ENCODE measurements around the gene VDR. TPM values are rescaled to one million over a fixed set of nuclear protein-coding genes. Genes with fewer than 3 reads are reported as not detected.
"Not testable (repeated sequence)": the region's sequence is repeated elsewhere in the genome, so short reads cannot be mapped to it uniquely, and the experiment has no call there.

VDR gene
- total RNA-seq, 1 donor from 2014 or later = 0.52 TPM

DNA sequence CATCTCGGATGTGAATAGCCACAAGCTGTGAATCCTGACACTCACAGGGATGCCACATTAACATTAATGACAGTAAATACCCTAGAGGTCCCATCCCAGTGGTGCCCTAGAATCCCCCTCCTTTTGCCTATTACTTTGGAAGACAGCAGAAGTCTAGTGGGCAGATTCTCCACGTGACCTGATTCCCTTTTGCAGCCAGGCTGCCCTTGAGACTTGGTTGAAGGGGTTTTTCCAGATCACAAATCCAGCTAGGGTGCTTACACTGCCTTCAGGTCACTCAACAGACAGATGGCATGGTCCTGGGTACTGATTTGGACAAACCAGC, 93.8 kb downstream of the VDR start:
- Histone ChIP-seq H3K9me3 (ENCODE audit: control insufficient read depth in 3 of 3, low read length in 3 of 3) (no peaks in the 10 kb centered on the region), H3K27ac (ENCODE audit: low read depth, low read length) (peak overlapping the region; percentile 92), H3K4me3 (ENCODE audit: low read length in 3 of 3) (peak overlapping the region in 2 of 3 donors; percentile 1 to 22), H3K9ac (ENCODE audit: low read depth in 1 of 3, low read length in 3 of 3) (peak overlapping the region in 2 of 3 donors; percentile 18 to 54), H3K4me1 (ENCODE audit: control insufficient read depth in 3 of 3, insufficient read depth in 3 of 3, low read length in 3 of 3) (peaks cover 85 to 90% (median 87%) of the 10 kb centered on the region in 3 donors), H3K27me3 (ENCODE audit: control insufficient read depth in 3 of 3, insufficient read depth in 3 of 3, low read length in 3 of 3) (no peaks in the 10 kb centered on the region), H3K36me3 (ENCODE audit: control insufficient read depth in 3 of 3, insufficient read depth in 3 of 3, low read length in 3 of 3) (peaks cover 0 to 4% (median 2%) of the 10 kb centered on the region in 3 donors)

- peaks cover 88 to 94% (median 93%) of the 10 kb centered on the region in 3 donors for H3K4me1 ChIP-seq (ENCODE audit: control insufficient read depth in 3 of 3, insufficient read depth in 3 of 3, low read length in 3 of 3)
- H3K27me3 ChIP-seq (ENCODE audit: control insufficient read depth in 3 of 3, insufficient read depth in 3 of 3, low read length in 3 of 3); H3K27ac ChIP-seq (ENCODE audit: low read depth, low read length); H3K9me3 ChIP-seq (ENCODE audit: control insufficient read depth in 3 of 3, low read length in 3 of 3); H3K36me3 ChIP-seq (ENCODE audit: control insufficient read depth in 3 of 3, insufficient read depth in 3 of 3, low read length in 3 of 3); H3K4me3 ChIP-seq (ENCODE audit: low read length in 3 of 3): not testable (repeated sequence)
- H3K9ac ChIP-seq (ENCODE audit: low read depth in 1 of 3, low read length in 3 of 3) = peak overlapping the region in 1 of 3 donors; percentile 54
Observed at GRCh38 chr12:47809518-47809917, 95.3 kb downstream of the VDR start.

GRCh38 chr12:47808574-47809365, 96.0 kb downstream of the VDR start:
- H3K4me3 ChIP-seq (ENCODE audit: low read length in 3 of 3) = peak overlapping the region in 1 of 3 donors; percentile 49
- peak overlapping the region; percentile 88 for H3K27ac ChIP-seq (ENCODE audit: low read depth, low read length)
- H3K9ac ChIP-seq (ENCODE audit: low read depth in 1 of 3, low read length in 3 of 3) = peak overlapping the region; percentile 8 to 76 (median 68)
- no peaks in the 10 kb centered on the region for H3K9me3 ChIP-seq (ENCODE audit: control insufficient read depth in 3 of 3, low read length in 3 of 3)
- H3K4me1 ChIP-seq (ENCODE audit: control insufficient read depth in 3 of 3, insufficient read depth in 3 of 3, low read length in 3 of 3) = peaks cover 88 to 94% (median 93%) of the 10 kb centered on the region in 3 donors
- H3K36me3 ChIP-seq (ENCODE audit: control insufficient read depth in 3 of 3, insufficient read depth in 3 of 3, low read length in 3 of 3) = peaks cover 0 to 4% (median 0%) of the 10 kb centered on the region in 3 donors
- no peaks in the 10 kb centered on the region for H3K27me3 ChIP-seq (ENCODE audit: control insufficient read depth in 3 of 3, insufficient read depth in 3 of 3, low read length in 3 of 3)

GRCh38 chr12:47808050-47808449, 96.7 kb downstream of the VDR start:
- Histone ChIP-seq H3K9me3 (ENCODE audit: control insufficient read depth in 3 of 3, low read length in 3 of 3) (no peaks in the 10 kb centered on the region), H3K4me3 (ENCODE audit: low read length in 3 of 3) (peak overlapping the region; percentile 43 to 49 (median 45)), H3K9ac (ENCODE audit: low read depth in 1 of 3, low read length in 3 of 3) (peak overlapping the region; percentile 8 to 76 (median 68)), H3K36me3 (ENCODE audit: control insufficient read depth in 3 of 3, insufficient read depth in 3 of 3, low read length in 3 of 3) (peaks cover 0 to 9% (median 4%) of the 10 kb centered on the region in 3 donors), H3K4me1 (ENCODE audit: control insufficient read depth in 3 of 3, insufficient read depth in 3 of 3, low read length in 3 of 3) (peaks cover 88 to 94% (median 93%) of the 10 kb centered on the region in 3 donors), H3K27ac (ENCODE audit: low read depth, low read length) (peak overlapping the region; percentile 88), H3K27me3 (ENCODE audit: control insufficient read depth in 3 of 3, insufficient read depth in 3 of 3, low read length in 3 of 3) (no peaks in the 10 kb centered on the region)

- Histone ChIP-seq H3K27me3 (ENCODE audit: control insufficient read depth in 3 of 3, insufficient read depth in 3 of 3, low read length in 3 of 3) (no peaks in the 10 kb centered on the region), H3K4me1 (ENCODE audit: control insufficient read depth in 3 of 3, insufficient read depth in 3 of 3, low read length in 3 of 3) (peaks cover 90 to 96% (median 94%) of the 10 kb centered on the region in 3 donors), H3K9ac (ENCODE audit: low read depth in 1 of 3, low read length in 3 of 3) (peak overlapping the region; percentile 8 to 76 (median 68)), H3K36me3 (ENCODE audit: control insufficient read depth in 3 of 3, insufficient read depth in 3 of 3, low read length in 3 of 3) (peaks cover 0 to 9% (median 4%) of the 10 kb centered on the region in 3 donors), H3K27ac (ENCODE audit: low read depth, low read length) (peak overlapping the region; percentile 88), H3K4me3 (ENCODE audit: low read length in 3 of 3) (peak overlapping the region in 2 of 3 donors; percentile 29 to 43), H3K9me3 (ENCODE audit: control insufficient read depth in 3 of 3, low read length in 3 of 3) (no peaks in the 10 kb centered on the region)
Observed at GRCh38 chr12:47807338-47807737, 97.5 kb downstream of the VDR start.

DNA sequence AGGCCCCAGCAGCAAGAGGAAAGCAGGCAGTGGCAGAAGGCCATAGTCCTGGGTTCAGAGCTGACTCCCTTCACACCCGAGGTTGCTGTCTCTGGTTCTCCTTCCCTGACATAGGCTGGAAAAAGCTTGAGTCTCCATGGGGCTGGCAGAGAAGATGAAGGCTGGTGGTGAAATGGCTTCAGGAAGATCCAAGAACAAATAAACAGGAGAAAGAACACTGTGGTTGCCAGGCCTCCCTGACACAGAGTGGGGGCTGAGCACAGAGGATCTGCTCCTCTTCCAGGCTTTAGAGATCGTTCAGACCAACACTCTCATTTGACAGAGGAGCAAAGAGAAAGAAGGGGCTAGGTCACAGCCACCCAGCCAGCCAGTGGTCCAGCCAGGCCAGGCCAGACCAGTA, 99.4 kb downstream of the VDR start:
- H3K36me3 ChIP-seq (ENCODE audit: control insufficient read depth in 3 of 3, insufficient read depth in 3 of 3, low read length in 3 of 3) = peaks cover 0 to 9% (median 4%) of the 10 kb centered on the region in 3 donors
- peaks cover 90 to 96% (median 94%) of the 10 kb centered on the region in 3 donors for H3K4me1 ChIP-seq (ENCODE audit: control insufficient read depth in 3 of 3, insufficient read depth in 3 of 3, low read length in 3 of 3)
- peak overlapping the region; percentile 46 for H3K27ac ChIP-seq (ENCODE audit: low read depth, low read length)
- H3K4me3 ChIP-seq (ENCODE audit: low read length in 3 of 3) = no peak overlapping the region
- no peaks in the 10 kb centered on the region for H3K9me3 ChIP-seq (ENCODE audit: control insufficient read depth in 3 of 3, low read length in 3 of 3)
- no peaks in the 10 kb centered on the region for H3K27me3 ChIP-seq (ENCODE audit: control insufficient read depth in 3 of 3, insufficient read depth in 3 of 3, low read length in 3 of 3)
- H3K9ac ChIP-seq (ENCODE audit: low read depth in 1 of 3, low read length in 3 of 3) = no peak overlapping the region

- H3K36me3 ChIP-seq (ENCODE audit: control insufficient read depth in 3 of 3, insufficient read depth in 3 of 3, low read length in 3 of 3) = peaks cover 0 to 9% (median 4%) of the 10 kb centered on the region in 3 donors
- no peak overlapping the region for H3K27ac ChIP-seq (ENCODE audit: low read depth, low read length)
- peaks cover 95 to 100% (median 99%) of the 10 kb centered on the region in 3 donors for H3K4me1 ChIP-seq (ENCODE audit: control insufficient read depth in 3 of 3, insufficient read depth in 3 of 3, low read length in 3 of 3)
- peak overlapping the region in 1 of 3 donors; percentile 62 for H3K9ac ChIP-seq (ENCODE audit: low read depth in 1 of 3, low read length in 3 of 3)
- H3K27me3 ChIP-seq (ENCODE audit: control insufficient read depth in 3 of 3, insufficient read depth in 3 of 3, low read length in 3 of 3) = no peaks in the 10 kb centered on the region
- H3K9me3 ChIP-seq (ENCODE audit: control insufficient read depth in 3 of 3, low read length in 3 of 3) = no peaks in the 10 kb centered on the region
- no peak overlapping the region for H3K4me3 ChIP-seq (ENCODE audit: low read length in 3 of 3)
Observed at GRCh38 chr12:47804171-47804570, 100.6 kb downstream of the VDR start.

GRCh38 chr12:47803191-47803875, 101.5 kb downstream of the VDR start:
- Histone ChIP-seq H3K4me1 (ENCODE audit: control insufficient read depth in 3 of 3, insufficient read depth in 3 of 3, low read length in 3 of 3) (peaks cover 94 to 100% (median 99%) of the 10 kb centered on the region in 3 donors), H3K36me3 (ENCODE audit: control insufficient read depth in 3 of 3, insufficient read depth in 3 of 3, low read length in 3 of 3) (peaks cover 0 to 13% (median 9%) of the 10 kb centered on the region in 3 donors), H3K4me3 (ENCODE audit: low read length in 3 of 3) (peak overlapping the region in 1 of 3 donors; percentile 9), H3K9ac (ENCODE audit: low read depth in 1 of 3, low read length in 3 of 3) (peak overlapping the region in 2 of 3 donors; percentile 11 to 62), H3K27me3 (ENCODE audit: control insufficient read depth in 3 of 3, insufficient read depth in 3 of 3, low read length in 3 of 3) (no peaks in the 10 kb centered on the region), H3K27ac (ENCODE audit: low read depth, low read length) (peak overlapping the region; percentile 59), H3K9me3 (ENCODE audit: control insufficient read depth in 3 of 3, low read length in 3 of 3) (no peaks in the 10 kb centered on the region)

GRCh38 chr12:47802312-47802711, 102.5 kb downstream of the VDR start:
- Histone ChIP-seq H3K36me3 (ENCODE audit: control insufficient read depth in 3 of 3, insufficient read depth in 3 of 3, low read length in 3 of 3) (peaks cover 3 to 21% (median 16%) of the 10 kb centered on the region in 3 donors), H3K9ac (ENCODE audit: low read depth in 1 of 3, low read length in 3 of 3) (peak overlapping the region in 2 of 3 donors; percentile 51 to 60), H3K4me1 (ENCODE audit: control insufficient read depth in 3 of 3, insufficient read depth in 3 of 3, low read length in 3 of 3) (peaks cover 84 to 99% (median 93%) of the 10 kb centered on the region in 3 donors), H3K27ac (ENCODE audit: low read depth, low read length) (peak overlapping the region; percentile 59), H3K9me3 (ENCODE audit: control insufficient read depth in 3 of 3, low read length in 3 of 3) (no peaks in the 10 kb centered on the region), H3K4me3 (ENCODE audit: low read length in 3 of 3) (no peak overlapping the region), H3K27me3 (ENCODE audit: control insufficient read depth in 3 of 3, insufficient read depth in 3 of 3, low read length in 3 of 3) (no peaks in the 10 kb centered on the region)

DNA sequence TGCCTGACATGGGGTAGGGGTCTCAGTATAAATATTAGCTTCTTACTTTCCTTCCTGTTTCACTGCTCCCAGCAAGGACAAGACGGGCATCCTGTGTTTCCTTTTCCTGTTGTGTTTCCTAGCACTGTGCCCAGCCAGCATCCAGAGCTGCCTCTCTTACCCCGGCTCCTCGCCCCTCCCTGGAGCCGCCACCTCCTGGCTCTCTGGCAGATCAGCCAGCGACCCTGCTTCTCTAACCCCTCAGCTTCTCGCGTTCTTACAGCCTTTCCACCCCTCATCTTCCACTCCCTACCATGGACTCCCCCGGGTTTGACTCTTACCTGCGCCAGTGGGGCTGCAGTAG, 102.9 kb downstream of the VDR start:
- peaks cover 80 to 95% (median 89%) of the 10 kb centered on the region in 3 donors for H3K4me1 ChIP-seq (ENCODE audit: control insufficient read depth in 3 of 3, insufficient read depth in 3 of 3, low read length in 3 of 3)
- H3K27ac ChIP-seq (ENCODE audit: low read depth, low read length) = peak overlapping the region; percentile 59
- H3K27me3 ChIP-seq (ENCODE audit: control insufficient read depth in 3 of 3, insufficient read depth in 3 of 3, low read length in 3 of 3) = no peaks in the 10 kb centered on the region
- peak overlapping the region in 1 of 3 donors; percentile 18 for H3K4me3 ChIP-seq (ENCODE audit: low read length in 3 of 3)
- H3K36me3 ChIP-seq (ENCODE audit: control insufficient read depth in 3 of 3, insufficient read depth in 3 of 3, low read length in 3 of 3) = peaks cover 6 to 24% (median 19%) of the 10 kb centered on the region in 3 donors
- H3K9ac ChIP-seq (ENCODE audit: low read depth in 1 of 3, low read length in 3 of 3) = peak overlapping the region; percentile 36 to 60 (median 51)
- H3K9me3 ChIP-seq (ENCODE audit: control insufficient read depth in 3 of 3, low read length in 3 of 3) = no peaks in the 10 kb centered on the region

All from skeletal muscle tissue (tissue), 4 donors.